CD4-positive, alpha-beta T cell (primary cell): ENCODE data around the gene MYOZ1. TPM values are rescaled to one million over a fixed set of nuclear protein-coding genes. Genes with fewer than 3 reads are reported as not detected.

Source experiments
- ATAC-seq: fragments of 200-7000 bp; cut with Tn5 transposase; one replicate; pipeline ENCODE4 v1.10.0; 2022; ENCODE audit warnings: mild to moderate bottlenecking; ENCODE audit not compliant: poor library complexity
- CTCF ChIA-PET: fragments of 350-600 bp; sonication (Branson Sonifier 250); formaldehyde crosslinking; loops from one replicate; lab custom pipeline; 2021; ENCODE audit warnings: antibody characterized with exemption, inconsistent platforms; lab: Charles Lee
- POLR2A ChIA-PET: fragments of 350-600 bp; sonication (Branson Sonifier 250); formaldehyde crosslinking; loops from one replicate; lab custom pipeline; 2021; ENCODE audit warnings: antibody characterized with exemption, inconsistent platforms; lab: Charles Lee
- DNase-seq, 14 experiments: peaks; one replicate each; pipeline ENCODE4 v3.0.0-alpha.2; 2013 to 2020; ENCODE audit warnings: mixed read lengths in 2 of 14
- H3K27ac ChIP-seq, 2 donors: one replicate each; pipeline versions ENCODE4 v1.5.1 to v1.7.0; 2013; ENCODE audit warnings: low read length in 2 of 2, low read depth in 1 of 2, mild to moderate bottlenecking in 1 of 2
- H3K27me3 ChIP-seq, 2 experiments: 1 replicate in 1 of 2; 2 replicates in 1 of 2; pipeline versions ENCODE4 v1.6.1 to v1.7.0; 2013; ENCODE audit warnings: low read length in 2 of 2, control low read depth in 1 of 2, mild to moderate bottlenecking in 1 of 2, moderate library complexity in 1 of 2; ENCODE audit not compliant: insufficient read depth in 2 of 2, control insufficient read depth in 1 of 2
- H3K36me3 ChIP-seq: one replicate; pipeline ENCODE4 v1.6.1; 2013; ENCODE audit warnings: low read length, control low read depth; ENCODE audit not compliant: insufficient read depth
- H3K4me1 ChIP-seq: one replicate; pipeline ENCODE4 v1.6.1; 2013; ENCODE audit warnings: low read length, control low read depth; ENCODE audit not compliant: insufficient read depth
- H3K4me3 ChIP-seq: one replicate; pipeline ENCODE4 v1.5.1; 2013; ENCODE audit warnings: mild to moderate bottlenecking, low read length, moderate library complexity
- H3K9me3 ChIP-seq, 2 experiments: 1 replicate in 1 of 2; 2 replicates in 1 of 2; pipeline versions ENCODE4 v1.6.1 to v1.7.0; 2013; ENCODE audit warnings: low read length in 2 of 2, mild to moderate bottlenecking in 2 of 2, control low read depth in 1 of 2, moderate library complexity in 1 of 2; ENCODE audit not compliant: control insufficient read depth in 1 of 2, insufficient read depth in 1 of 2
- H3K27ac Mint-ChIP-seq: one replicate; pipeline ENCODE4 v1.8.0; 2020; ENCODE audit warnings: mixed read lengths
- H3K27me3 Mint-ChIP-seq: one replicate; pipeline ENCODE4 v1.8.0; 2021; ENCODE audit warnings: mixed read lengths
- H3K36me3 Mint-ChIP-seq: one replicate; pipeline ENCODE4 v1.8.0; 2021; ENCODE audit warnings: low read depth, mixed read lengths
- H3K4me1 Mint-ChIP-seq: one replicate; pipeline ENCODE4 v1.8.0; 2021; ENCODE audit warnings: low read depth, mixed read lengths
- H3K4me3 Mint-ChIP-seq: one replicate; pipeline ENCODE4 v1.8.0; 2020; ENCODE audit warnings: mild to moderate bottlenecking, mixed read lengths
- H3K9me3 Mint-ChIP-seq: one replicate; pipeline ENCODE4 v1.8.0; 2020; ENCODE audit warnings: mixed read lengths
- intact Hi-C, 2 experiments: fragments of 100-400 bp; cut with DNase I in 1 of 2; cut with micrococcal nuclease in 1 of 2; formaldehyde crosslinking; loops; one replicate each; pipeline versions ENCODE4 v1.15.1 to v1.9.0; 2023 to 2025; cut with DNase I, micrococcal nuclease
- total RNA-seq, 174 experiments: library from RNA in 2 of 174; stranded (reverse) in 2 of 174; gene quantifications; one replicate each; pipeline ENCODE4 v1.2.3 and lab custom pipeline; 2021 to 2026
- TF ChIP-seq, protein P1 (sequence below): fragments of 200-600 bp; IDR thresholded peaks from one replicate; pipeline ENCODE4 v1.8.0; 2022; ENCODE audit warnings: antibody characterized with exemption, mild to moderate bottlenecking

Gene MYOZ1
- total RNA-seq, 2 experiments from 2014 or later: not detected

DNA sequence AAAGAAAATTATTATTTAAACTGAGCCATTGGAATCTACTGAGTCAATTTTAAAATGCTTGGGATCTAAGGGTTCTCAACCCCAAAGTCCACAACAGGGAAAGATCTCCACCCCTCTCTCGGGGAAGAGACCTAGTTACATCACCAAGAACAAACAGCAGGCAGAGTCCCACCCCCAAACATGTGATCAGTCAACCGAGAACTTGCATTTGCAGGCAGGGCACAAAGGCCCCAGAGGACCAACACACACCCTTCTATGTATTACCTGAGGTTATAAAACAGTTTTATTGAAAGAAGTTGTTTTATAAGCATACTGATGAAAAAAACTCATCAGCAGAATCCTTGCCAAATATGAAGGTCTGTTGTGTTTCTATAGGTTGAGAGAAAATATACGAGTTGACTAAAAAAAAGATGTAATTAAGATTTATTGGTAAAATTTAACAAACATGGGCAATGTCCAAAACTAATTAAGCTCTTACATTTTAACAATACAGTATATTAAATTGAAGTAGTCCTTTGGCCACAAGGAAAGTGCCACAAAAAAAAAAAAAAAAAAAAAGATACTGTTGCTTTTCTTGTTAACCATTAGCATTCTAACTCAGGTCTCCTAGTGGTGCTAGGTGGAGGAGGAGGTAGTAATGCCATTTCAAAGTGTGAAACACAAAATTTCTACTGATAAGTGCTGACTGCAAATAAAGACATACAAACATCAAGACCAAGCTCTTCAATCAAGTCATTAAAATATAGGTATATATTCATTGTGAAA, 49.2 kb downstream of the MYOZ1 start:
- H3K4me3 Mint-ChIP-seq: peak overlapping the region; percentile 65
- H3K36me3 Mint-ChIP-seq: no peaks in the 10 kb centered on the region
- no peaks in the 10 kb centered on the region for H3K9me3 Mint-ChIP-seq
- H3K4me3 ChIP-seq: no peak overlapping the region
- ChIA-PET CTCF (interaction anchor here (0.6 to 0.8 kb wide), 3 partner anchors 34 to 54 kb away, joined by 3 to 5 read pairs (median 4); no protein-coding TSS in a partner anchor), POLR2A (interaction anchor here (0.7 to 1.5 kb wide), 3 partner anchors 10 to 96 kb away, joined by 3 to 12 read pairs (median 6); partner anchors contain the start of gene PPP3CB)
- H3K9me3 ChIP-seq: no peaks in the 10 kb centered on the region
- H3K27ac Mint-ChIP-seq: peak overlapping the region; percentile 55
- H3K27me3 ChIP-seq: no peaks in the 10 kb centered on the region
- peak overlapping the region in 1 of 2 donors; percentile 10 for H3K27ac ChIP-seq
- DNase-seq (peak in 9 of 14 experiments; percentile 1 to 47 (median 21)), ATAC-seq (peak; percentile 54)
- H3K4me1 ChIP-seq: peaks cover 9% of the 10 kb centered on the region
- peaks cover 23% of the 10 kb centered on the region for H3K4me1 Mint-ChIP-seq
- no peaks in the 10 kb centered on the region for H3K27me3 Mint-ChIP-seq
- no peaks in the 10 kb centered on the region for H3K36me3 ChIP-seq
- TF ChIP-seq, protein P1, sequence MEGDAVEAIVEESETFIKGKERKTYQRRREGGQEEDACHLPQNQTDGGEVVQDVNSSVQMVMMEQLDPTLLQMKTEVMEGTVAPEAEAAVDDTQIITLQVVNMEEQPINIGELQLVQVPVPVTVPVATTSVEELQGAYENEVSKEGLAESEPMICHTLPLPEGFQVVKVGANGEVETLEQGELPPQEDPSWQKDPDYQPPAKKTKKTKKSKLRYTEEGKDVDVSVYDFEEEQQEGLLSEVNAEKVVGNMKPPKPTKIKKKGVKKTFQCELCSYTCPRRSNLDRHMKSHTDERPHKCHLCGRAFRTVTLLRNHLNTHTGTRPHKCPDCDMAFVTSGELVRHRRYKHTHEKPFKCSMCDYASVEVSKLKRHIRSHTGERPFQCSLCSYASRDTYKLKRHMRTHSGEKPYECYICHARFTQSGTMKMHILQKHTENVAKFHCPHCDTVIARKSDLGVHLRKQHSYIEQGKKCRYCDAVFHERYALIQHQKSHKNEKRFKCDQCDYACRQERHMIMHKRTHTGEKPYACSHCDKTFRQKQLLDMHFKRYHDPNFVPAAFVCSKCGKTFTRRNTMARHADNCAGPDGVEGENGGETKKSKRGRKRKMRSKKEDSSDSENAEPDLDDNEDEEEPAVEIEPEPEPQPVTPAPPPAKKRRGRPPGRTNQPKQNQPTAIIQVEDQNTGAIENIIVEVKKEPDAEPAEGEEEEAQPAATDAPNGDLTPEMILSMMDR: no peak
- intact Hi-C loops: no loop called here

DNA sequence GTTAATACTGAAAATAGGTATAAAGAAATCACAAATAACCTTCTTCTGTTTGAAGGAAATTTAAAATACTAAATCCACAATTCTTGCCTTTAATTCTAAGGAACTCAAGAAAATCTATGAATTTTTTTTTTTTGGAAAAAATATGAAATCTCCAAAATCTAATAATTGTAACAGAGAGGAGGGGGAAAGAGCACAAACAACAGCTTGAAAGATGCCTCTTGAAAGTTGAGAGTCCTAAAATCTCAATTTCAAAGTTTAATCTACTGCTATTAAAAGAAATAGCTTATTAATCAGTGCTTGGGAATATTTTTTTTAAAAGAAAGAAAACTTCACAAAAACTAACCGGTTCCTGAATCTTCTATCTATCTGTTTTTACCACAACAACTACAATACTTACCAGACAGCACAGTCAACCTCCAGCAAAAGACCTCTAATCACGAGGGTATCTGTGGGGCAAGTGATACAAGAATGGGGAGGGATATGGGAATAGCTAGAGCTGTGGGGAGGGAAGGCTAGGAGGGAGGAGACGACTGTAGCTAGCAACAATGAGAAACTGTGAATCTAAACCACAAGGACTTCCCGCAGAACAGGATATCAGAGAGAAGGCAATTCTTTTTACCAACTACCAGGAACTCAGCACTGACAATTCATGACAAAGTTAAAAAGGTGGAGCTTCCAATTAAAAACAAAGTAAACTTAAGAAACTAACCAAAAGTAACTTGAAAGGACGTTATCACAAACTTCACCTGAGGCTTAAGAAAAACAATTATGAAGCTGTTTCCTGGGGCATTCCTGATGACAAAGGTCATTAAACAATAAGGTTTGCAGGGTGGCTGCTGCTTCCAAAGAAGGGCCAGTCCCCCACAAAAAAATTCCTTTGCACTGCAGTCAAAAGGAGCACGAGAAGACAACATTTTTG, 50.1 kb downstream of the MYOZ1 start, which contains the start of gene USP54:
Gene USP54, minus strand, starts transcription at position 462 of the 919 bp plus-strand sequence. CDS start 15,684 bp downstream, outside the sequence.
- no peaks in the 10 kb centered on the region for H3K9me3 Mint-ChIP-seq
- peaks cover 9% of the 10 kb centered on the region for H3K4me1 ChIP-seq
- no peaks in the 10 kb centered on the region for H3K36me3 ChIP-seq
- H3K4me1 Mint-ChIP-seq: peaks cover 23% of the 10 kb centered on the region
- intact Hi-C loops: no loop called here
- no peaks in the 10 kb centered on the region for H3K27me3 ChIP-seq
- peak within 1 kb of the TSS; percentile 68 for H3K4me3 Mint-ChIP-seq
- no peak within 1 kb of the TSS for H3K4me3 ChIP-seq
- H3K27me3 Mint-ChIP-seq: no peaks in the 10 kb centered on the region
- CTCF ChIA-PET: no interaction called here
- no peaks in the 10 kb centered on the region for H3K9me3 ChIP-seq
- peak within 1 kb of the TSS in 1 of 2 donors; percentile 10 for H3K27ac ChIP-seq
- H3K36me3 Mint-ChIP-seq: no peaks in the 10 kb centered on the region
- ATAC-seq (peak; percentile 80), DNase-seq (peak in 5 of 14 experiments; percentile 2 to 72 (median 38))
- TF ChIP-seq, protein P1: no peak
- peak within 1 kb of the TSS; percentile 55 for H3K27ac Mint-ChIP-seq
- POLR2A ChIA-PET: interaction anchor here (0.6 to 1.5 kb wide), 5 partner anchors 11 to 1077 kb away, joined by 3 to 12 read pairs (median 3); partner anchors contain the start of gene PPP3CB

DNA sequence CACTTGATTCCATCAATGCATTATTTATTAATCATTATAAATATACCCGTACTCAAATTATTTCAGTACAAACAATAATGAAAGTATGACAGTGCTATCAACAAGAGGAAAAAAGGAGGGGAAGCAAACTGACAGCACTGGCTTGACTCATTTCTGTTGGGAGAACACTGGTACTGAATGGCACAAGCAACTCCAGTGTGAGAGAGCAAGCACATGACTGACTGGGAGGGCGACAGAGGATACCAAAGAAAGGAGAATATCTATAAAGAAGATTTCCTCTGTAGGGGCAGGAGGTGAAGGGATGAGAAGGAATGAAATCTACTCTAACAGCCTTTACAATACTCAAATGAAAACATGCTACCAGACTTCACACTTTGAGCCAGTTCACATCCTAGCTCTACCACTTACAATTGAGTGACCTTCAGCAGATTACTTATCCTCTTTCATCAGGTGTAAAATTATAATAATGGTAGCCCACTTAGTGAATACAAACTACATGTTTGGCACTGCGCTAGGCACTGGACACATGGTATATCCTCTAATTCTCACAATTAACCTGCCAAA, 51.6 kb downstream of the MYOZ1 start:
- Mint-ChIP-seq H3K36me3 (no peaks in the 10 kb centered on the region), H3K9me3 (no peaks in the 10 kb centered on the region), H3K4me1 (peaks cover 23% of the 10 kb centered on the region), H3K27ac (no peak overlapping the region), H3K27me3 (no peaks in the 10 kb centered on the region), H3K4me3 (no peak overlapping the region)
- Histone ChIP-seq H3K4me1 (peaks cover 9% of the 10 kb centered on the region), H3K9me3 (no peaks in the 10 kb centered on the region), H3K4me3 (no peak overlapping the region), H3K27ac (no peak overlapping the region), H3K27me3 (no peaks in the 10 kb centered on the region), H3K36me3 (no peaks in the 10 kb centered on the region)
- DNase-seq (no peak), ATAC-seq (no peak)
- CTCF ChIA-PET: no interaction called here
- intact Hi-C loops: no loop called here
- POLR2A ChIA-PET: no interaction called here
- TF ChIP-seq, protein P1: no peak
